Breast epithelium (tissue), 3 donors: ENCODE measurements around the gene KRT12.

ENCODE experiments used
- CTCF ChIP-seq, 3 donors: fragments of 450-650 bp; IDR thresholded peaks; one replicate each; pipeline ENCODE4 v1.5.1; 2016 to 2017; ENCODE audit warnings: antibody characterized with exemption in 3 of 3, mild to moderate bottlenecking in 3 of 3, moderate library complexity in 3 of 3
- POLR2AphosphoS5 ChIP-seq, 3 donors: sonication (generic); formaldehyde crosslinking; IDR thresholded peaks; one replicate each; pipeline ENCODE4 v1.6.1; 2017; ENCODE audit warnings: antibody characterized with exemption in 3 of 3

DNA sequence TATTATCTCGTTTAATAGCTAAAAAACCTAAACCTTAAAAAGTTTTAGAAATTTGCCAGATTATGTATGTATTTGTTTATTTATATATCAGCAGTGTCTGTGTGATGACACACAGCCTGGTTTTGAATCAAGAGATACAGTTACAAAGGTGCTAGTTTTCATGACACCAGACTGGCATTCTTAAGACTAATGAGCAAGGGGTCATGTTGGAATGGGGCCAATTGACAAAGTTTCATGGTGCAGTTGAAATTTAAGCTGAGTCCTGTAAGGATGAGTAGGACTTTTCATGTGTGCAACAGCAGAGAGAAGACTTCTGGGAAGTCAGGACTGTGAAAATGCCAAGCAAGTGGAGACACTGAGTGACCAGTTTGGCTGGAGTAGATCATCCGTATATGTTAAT lies 41.4 kb downstream of the KRT12 start:
- TF ChIP-seq CTCF (IDR thresholded peaks at IDR 0.05), result no peak
- TF ChIP-seq POLR2AphosphoS5 (IDR thresholded peaks at IDR 0.05), result no peak
